ENCODE data around the gene PADI3.

DNA sequence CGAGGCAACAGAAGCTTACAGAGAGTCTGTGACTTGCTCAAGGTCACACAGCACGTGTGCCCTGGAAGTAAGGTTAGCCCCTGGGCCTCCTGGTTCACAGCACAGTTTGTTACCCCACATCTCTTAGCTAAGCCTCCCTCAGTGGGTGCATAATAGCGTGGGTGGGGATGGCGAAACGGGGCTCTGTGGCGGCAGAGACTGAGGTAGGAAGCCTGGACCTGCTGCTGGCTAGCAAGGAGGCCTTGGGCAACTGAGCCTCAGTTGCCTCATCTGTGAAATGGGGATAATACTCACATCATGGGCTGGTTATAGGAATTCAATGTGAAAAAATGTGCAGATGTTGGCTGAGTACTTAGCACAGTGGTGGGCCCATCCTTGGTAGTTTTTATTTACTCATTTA is 59.7 kb downstream of the PADI3 start:
- TF ChIP-seq EZH2 (IDR thresholded peaks at IDR 0.05; ENCODE audit: low read length): no peak
- TF ChIP-seq, protein P1, sequence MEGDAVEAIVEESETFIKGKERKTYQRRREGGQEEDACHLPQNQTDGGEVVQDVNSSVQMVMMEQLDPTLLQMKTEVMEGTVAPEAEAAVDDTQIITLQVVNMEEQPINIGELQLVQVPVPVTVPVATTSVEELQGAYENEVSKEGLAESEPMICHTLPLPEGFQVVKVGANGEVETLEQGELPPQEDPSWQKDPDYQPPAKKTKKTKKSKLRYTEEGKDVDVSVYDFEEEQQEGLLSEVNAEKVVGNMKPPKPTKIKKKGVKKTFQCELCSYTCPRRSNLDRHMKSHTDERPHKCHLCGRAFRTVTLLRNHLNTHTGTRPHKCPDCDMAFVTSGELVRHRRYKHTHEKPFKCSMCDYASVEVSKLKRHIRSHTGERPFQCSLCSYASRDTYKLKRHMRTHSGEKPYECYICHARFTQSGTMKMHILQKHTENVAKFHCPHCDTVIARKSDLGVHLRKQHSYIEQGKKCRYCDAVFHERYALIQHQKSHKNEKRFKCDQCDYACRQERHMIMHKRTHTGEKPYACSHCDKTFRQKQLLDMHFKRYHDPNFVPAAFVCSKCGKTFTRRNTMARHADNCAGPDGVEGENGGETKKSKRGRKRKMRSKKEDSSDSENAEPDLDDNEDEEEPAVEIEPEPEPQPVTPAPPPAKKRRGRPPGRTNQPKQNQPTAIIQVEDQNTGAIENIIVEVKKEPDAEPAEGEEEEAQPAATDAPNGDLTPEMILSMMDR (optimal IDR thresholded peaks at IDR 0.05 in 1 of 3, IDR thresholded peaks at IDR 0.05 in 1 of 3, conservative IDR thresholded peaks at IDR 0.05 in 1 of 3; ENCODE audit: extremely low read depth in 1 of 3, insufficient read depth in 2 of 3, low read length in 3 of 3): no peak
